HL-60 (cell line): ENCODE results near the gene DCXR.

Source experiments
- CTCF ChIP-seq: IDR thresholded peaks from one replicate; pipeline ENCODE4 v1.5.1; 2011; ENCODE audit warnings: low read length, control low read depth, inconsistent platforms; ENCODE audit not compliant: insufficient read depth
- GABPA ChIP-seq: IDR thresholded peaks from 2 replicates; pipeline ENCODE4 v1.6.1; 2012; ENCODE audit warnings: low read depth
- POLR2AphosphoS5 ChIP-seq: IDR thresholded peaks from 2 replicates; pipeline ENCODE4 v1.6.1; 2012; ENCODE audit warnings: low read depth
- REST ChIP-seq: IDR thresholded peaks from 2 replicates; pipeline ENCODE4 v1.6.1; 2012; ENCODE audit warnings: low read depth; ENCODE audit not compliant: insufficient replicate concordance

- TF ChIP-seq CTCF (no peak), REST (no peak), GABPA (no peak), POLR2AphosphoS5 (no peak)
These were observed 6.0 kb upstream of the DCXR start for GRCh38 chr17:82043507-82043906.
